ENCODE results near the gene VCL. TPM values are rescaled to one million over a fixed set of nuclear protein-coding genes. Genes with fewer than 3 reads are reported as not detected.
"Not testable (repeated sequence)": the region's sequence is repeated elsewhere in the genome, so short reads cannot be mapped to it uniquely, and the experiment has no call there.

VCL gene
- total RNA-seq, 1 experiment from 2014 or later = 106 TPM

- TF ChIP-seq ZFX (IDR thresholded peaks at IDR 0.05) = no peak
- TF ChIP-seq SRF (IDR thresholded peaks at IDR 0.05; ENCODE audit: low read depth) = no peak
- TF ChIP-seq, protein P1, sequence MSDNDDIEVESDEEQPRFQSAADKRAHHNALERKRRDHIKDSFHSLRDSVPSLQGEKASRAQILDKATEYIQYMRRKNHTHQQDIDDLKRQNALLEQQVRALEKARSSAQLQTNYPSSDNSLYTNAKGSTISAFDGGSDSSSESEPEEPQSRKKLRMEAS (IDR thresholded peaks at IDR 0.05) = no peak
- no peak for TF ChIP-seq SIN3A (IDR thresholded peaks at IDR 0.05; ENCODE audit: low read depth)
- TF ChIP-seq, protein P2, sequence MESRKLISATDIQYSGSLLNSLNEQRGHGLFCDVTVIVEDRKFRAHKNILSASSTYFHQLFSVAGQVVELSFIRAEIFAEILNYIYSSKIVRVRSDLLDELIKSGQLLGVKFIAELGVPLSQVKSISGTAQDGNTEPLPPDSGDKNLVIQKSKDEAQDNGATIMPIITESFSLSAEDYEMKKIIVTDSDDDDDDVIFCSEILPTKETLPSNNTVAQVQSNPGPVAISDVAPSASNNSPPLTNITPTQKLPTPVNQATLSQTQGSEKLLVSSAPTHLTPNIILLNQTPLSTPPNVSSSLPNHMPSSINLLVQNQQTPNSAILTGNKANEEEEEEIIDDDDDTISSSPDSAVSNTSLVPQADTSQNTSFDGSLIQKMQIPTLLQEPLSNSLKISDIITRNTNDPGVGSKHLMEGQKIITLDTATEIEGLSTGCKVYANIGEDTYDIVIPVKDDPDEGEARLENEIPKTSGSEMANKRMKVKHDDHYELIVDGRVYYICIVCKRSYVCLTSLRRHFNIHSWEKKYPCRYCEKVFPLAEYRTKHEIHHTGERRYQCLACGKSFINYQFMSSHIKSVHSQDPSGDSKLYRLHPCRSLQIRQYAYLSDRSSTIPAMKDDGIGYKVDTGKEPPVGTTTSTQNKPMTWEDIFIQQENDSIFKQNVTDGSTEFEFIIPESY (IDR thresholded peaks at IDR 0.05; ENCODE audit: extremely low read depth, insufficient replicate concordance, low read length) = no peak
- TF ChIP-seq SP1 (IDR thresholded peaks at IDR 0.05; ENCODE audit: low read depth) = no peak
- no peak for TF ChIP-seq YY1 (IDR thresholded peaks at IDR 0.05; ENCODE audit: extremely low read depth, insufficient replicate concordance, low read depth, low read length)
Measured at GRCh38 chr10:74137992-74138391, 140.1 kb downstream of the VCL start (continued).

- H3K9me2 ChIP-seq (ENCODE audit: insufficient read depth); DNase-seq (ENCODE audit: low read depth, low spot score); H2AFZ ChIP-seq (ENCODE audit: low read depth, low read length, poor library complexity, severe bottlenecking); H3K4me1 ChIP-seq (ENCODE audit: control insufficient read depth in 1 of 2, insufficient read depth in 2 of 2, low read length in 2 of 2); H3K27me3 ChIP-seq (ENCODE audit: insufficient read depth, low read length); intact Hi-C loops (cut with micrococcal nuclease); BruUV-seq (replicated peaks); H3K9me3 ChIP-seq (ENCODE audit: control insufficient read depth in 1 of 2, insufficient read depth in 1 of 2, low read depth in 1 of 2, low read length in 2 of 2); H3K9ac ChIP-seq (ENCODE audit: low read length); H4K20me1 ChIP-seq (ENCODE audit: insufficient read depth); H3K27ac ChIP-seq (ENCODE audit: low read depth, low read length); RAD21 ChIA-PET (ENCODE audit: low non-redundant PET in 1 of 2, low total read pairs in 2 of 2, uncharacterized antibody in 2 of 2, unreplicated experiment in 2 of 2); CTCF ChIA-PET; ATAC-seq; H3K4me2 ChIP-seq (ENCODE audit: low read length); H3K4me3 ChIP-seq (replicated peaks in 1 of 2; ENCODE audit: low read depth in 1 of 2, low read length in 2 of 2): not testable (repeated sequence)
- peaks cover 35% of the 10 kb centered on the region for H3K79me2 ChIP-seq (ENCODE audit: insufficient read depth, low read length)
- POLR2A ChIA-PET = interaction anchor here (1.2 kb wide), 1 partner anchor 18 kb away, joined by 3 read pairs; no protein-coding TSS in a partner anchor
- peaks cover 34 to 39% of the 10 kb centered on the region in 2 experiments for H3K36me3 ChIP-seq (ENCODE audit: control insufficient read depth in 1 of 2, insufficient read depth in 2 of 2, low read length in 2 of 2)
Measured at GRCh38 chr10:74138596-74138995, 140.7 kb downstream of the VCL start.

Measured in HCT116 (cell line).